Heart left ventricle (tissue), 16 donors: Measurements from ENCODE around the gene TRAF2. TPM values are rescaled to one million over a fixed set of nuclear protein-coding genes. Genes with fewer than 3 reads are reported as not detected.
A peak's percentile ranks its signal among the peaks of the same experiment; 100 is the strongest.
"Not testable (repeated sequence)": the region's sequence is repeated elsewhere in the genome, so short reads cannot be mapped to it uniquely, and the experiment has no call there.

Experiments
- ATAC-seq, 4 donors: fragments of 200-7000 bp; cut with Tn5 transposase; one replicate each; pipeline ENCODE4 v1.9.1; 2020 to 2022; ENCODE audit warnings: moderate library complexity in 4 of 4, mild to moderate bottlenecking in 3 of 4, moderate number of reproducible peaks in 1 of 4
- DNase-seq, 5 donors: peaks; one replicate each; pipeline ENCODE4 v3.0.0-alpha.2; 2020
- H3K27ac ChIP-seq, 12 donors: fragments of 200-600 bp; sonication (generic) in 4 of 12; one replicate each; pipeline versions ENCODE4 v1.5.0 to v1.8.0; 2016 to 2022; ENCODE audit warnings: mild to moderate bottlenecking in 2 of 12
- H3K27me3 ChIP-seq, 9 donors: fragments of 200-600 bp; sonication (generic) in 2 of 9; one replicate each; pipeline versions ENCODE4 v1.5.1 to v1.8.0; 2016 to 2022; ENCODE audit warnings: mild to moderate bottlenecking in 3 of 9
- H3K36me3 ChIP-seq, 9 donors: fragments of 200-600 bp; sonication (generic) in 2 of 9; one replicate each; pipeline versions ENCODE4 v1.5.0 to v1.8.0; 2018 to 2022; ENCODE audit warnings: mild to moderate bottlenecking in 2 of 9
- H3K4me1 ChIP-seq, 12 donors: fragments of 200-600 bp; sonication (generic) in 4 of 12; one replicate each; pipeline versions ENCODE4 v1.5.0 to v1.8.0; 2016 to 2022; ENCODE audit warnings: mild to moderate bottlenecking in 3 of 12
- H3K4me3 ChIP-seq, 12 donors: fragments of 200-600 bp; sonication (generic) in 4 of 12; one replicate each; pipeline versions ENCODE4 v1.5.0 to v1.8.0; 2017 to 2022; ENCODE audit warnings: mild to moderate bottlenecking in 9 of 12, moderate library complexity in 4 of 12
- H3K9me3 ChIP-seq, 12 donors: fragments of 200-600 bp; sonication (generic) in 4 of 12; one replicate each; pipeline versions ENCODE4 v1.5.0 to v1.8.0; 2016 to 2022; ENCODE audit warnings: mild to moderate bottlenecking in 1 of 12
- POLR2A ChIP-seq, 2 donors: fragments of 450-650 bp; IDR thresholded peaks; one replicate each; pipeline ENCODE4 v1.6.1; 2017; ENCODE audit warnings: antibody characterized with exemption in 2 of 2, mild to moderate bottlenecking in 2 of 2, moderate library complexity in 2 of 2
- WGBS, 4 donors: extraction: QIAGEN DNeasy Blood & Tissue Kit in 2 of 4; methylation state at CpG; one replicate each; pipeline versions ENCODE4 v1.1.5 to v1.1.7; 2013 to 2018; 5-methylcytosine and 5-hydroxymethylcytosine counted together
- intact Hi-C, 10 donors: fragments of 100-400 bp; cut with DNase I; formaldehyde crosslinking; loops; one replicate each; pipeline versions ENCODE4 v1.11.1 to v1.14.2; 2022
- polyA plus RNA-seq, 2 donors: library from polyadenylated mRNA; stranded (reverse); fragments of 200-250 nt; gene quantifications; one replicate each; pipeline ENCODE4 v1.2.3, GENCODE V29; 2013
- total RNA-seq, 9 donors: library from RNA; depleted of rRNA in 2 of 9; stranded (reverse); fragments of >200 nt in 2 of 9; fragmentation: NEBNext Ultra II Directional in 3 of 9; extraction: Animal tissue kit (Norgen Biotek cat#: 25700) in 3 of 9; gene quantifications; one replicate each; pipeline versions ENCODE4 v1.1.0 to v1.2.4, GENCODE V29; 2016 to 2023
- TF ChIP-seq, protein P1 (sequence below), 12 donors: fragments of 200-600 bp; sonication (generic) in 4 of 12; IDR thresholded peaks; one replicate each; pipeline versions ENCODE4 v1.5.0 to v1.8.0; 2018 to 2022; ENCODE audit warnings: antibody characterized with exemption in 12 of 12, mild to moderate bottlenecking in 5 of 12
- donor health status: ischemic (EF 13 %, LVEDD 7.1; RV severe dilation, severe dysfunction).
- donor health status: healthy with polysubstance abuse.
- donor health status: DM: no; HTN: yes; CAD: no.
- donor health status: DM: no; HTN: no; CAD: no.
- donor health status: ischemic (EF 25% LVEDD 6.9; RV normal size, moderate dysfunction).
- donor health status: ischemic (EF 25% LVEDD 5.7; RV mildly dilated, moderate dysfunction).
- donor health status: healthy.
- donor health status: DM: yes; HTN: yes; CAD: no.
- donor health status: ischemic (EF 35%, LVEDD 5.7; RV mildly dilated, moderate dysfunction).
- donor health status: nonischemic (EF 11% LVEDD 7.7; RV severe dilation, severe dysfunction).
- donor health status: DM: yes; HTN: yes; CAD: no.
- donor health status: PGD.
- donor health status: ischemic (EF 29% LVEDD 5.4; RV normal size, mild dysfunction).
- donor health status: nonischemic (EF 23%, LVEDD 6.1; RV moderate dilation, normal function).

TRAF2 gene
- total and polyA plus RNA-seq, 11 donors = 6.3 to 28.3 (median 9.4) TPM

DNA sequence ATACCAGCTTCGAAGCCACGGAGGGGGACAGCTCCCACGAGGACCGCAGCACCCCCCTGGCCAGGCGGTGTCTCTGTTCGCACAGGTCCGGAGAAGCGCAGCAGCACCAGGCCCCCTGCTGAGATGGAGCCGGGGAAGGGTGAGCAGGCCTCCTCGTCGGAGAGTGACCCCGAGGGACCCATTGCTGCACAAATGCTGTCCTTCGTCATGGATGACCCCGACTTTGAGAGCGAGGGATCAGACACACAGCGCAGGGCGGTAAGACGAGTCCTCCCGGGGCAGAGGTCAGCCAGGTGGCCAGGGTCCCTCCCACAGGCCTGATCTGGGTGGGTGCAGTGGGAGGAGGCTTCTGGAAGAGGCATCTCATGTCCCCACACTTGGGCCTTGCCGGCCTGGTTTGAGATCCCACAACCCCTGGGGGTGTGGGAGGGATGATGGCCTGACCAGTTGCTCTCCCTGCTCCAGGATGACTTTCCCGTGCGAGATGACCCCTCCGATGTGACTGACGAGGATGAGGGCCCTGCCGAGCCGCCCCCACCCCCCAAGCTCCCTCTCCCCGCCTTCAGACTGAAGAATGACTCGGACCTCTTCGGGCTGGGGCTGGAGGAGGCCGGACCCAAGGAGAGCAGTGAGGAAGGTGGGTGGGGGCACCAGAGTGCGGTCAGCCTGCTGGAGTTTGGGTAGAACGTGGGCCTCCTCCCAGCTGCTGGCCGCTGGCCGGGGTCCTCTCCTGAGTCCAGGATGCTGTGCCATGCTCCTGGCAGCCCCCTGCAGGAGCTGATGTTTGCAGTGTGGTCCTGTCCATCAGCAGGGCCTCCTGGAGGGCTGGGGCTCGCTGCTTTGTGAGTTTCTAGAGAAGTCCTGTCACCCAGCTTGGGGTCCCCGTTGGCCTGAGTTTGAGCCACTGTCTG is 46.8 kb upstream of the TRAF2 start:
- Histone ChIP-seq H3K4me1 (peaks cover 10 to 41% (median 27%) of the 10 kb centered on the region in 12 donors), H3K4me3 (no peak overlapping the region), H3K27ac (no peak overlapping the region), H3K9me3 (no peaks in the 10 kb centered on the region), H3K27me3 (peaks cover 0 to 19% (median 5%) of the 10 kb centered on the region in 9 donors), H3K36me3 (peaks cover 0 to 55% (median 16%) of the 10 kb centered on the region in 9 donors)
- no peak for TF ChIP-seq POLR2A (IDR thresholded peaks at IDR 0.05)
- TF ChIP-seq, protein P1, sequence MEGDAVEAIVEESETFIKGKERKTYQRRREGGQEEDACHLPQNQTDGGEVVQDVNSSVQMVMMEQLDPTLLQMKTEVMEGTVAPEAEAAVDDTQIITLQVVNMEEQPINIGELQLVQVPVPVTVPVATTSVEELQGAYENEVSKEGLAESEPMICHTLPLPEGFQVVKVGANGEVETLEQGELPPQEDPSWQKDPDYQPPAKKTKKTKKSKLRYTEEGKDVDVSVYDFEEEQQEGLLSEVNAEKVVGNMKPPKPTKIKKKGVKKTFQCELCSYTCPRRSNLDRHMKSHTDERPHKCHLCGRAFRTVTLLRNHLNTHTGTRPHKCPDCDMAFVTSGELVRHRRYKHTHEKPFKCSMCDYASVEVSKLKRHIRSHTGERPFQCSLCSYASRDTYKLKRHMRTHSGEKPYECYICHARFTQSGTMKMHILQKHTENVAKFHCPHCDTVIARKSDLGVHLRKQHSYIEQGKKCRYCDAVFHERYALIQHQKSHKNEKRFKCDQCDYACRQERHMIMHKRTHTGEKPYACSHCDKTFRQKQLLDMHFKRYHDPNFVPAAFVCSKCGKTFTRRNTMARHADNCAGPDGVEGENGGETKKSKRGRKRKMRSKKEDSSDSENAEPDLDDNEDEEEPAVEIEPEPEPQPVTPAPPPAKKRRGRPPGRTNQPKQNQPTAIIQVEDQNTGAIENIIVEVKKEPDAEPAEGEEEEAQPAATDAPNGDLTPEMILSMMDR (IDR thresholded peaks at IDR 0.05) = no peak
- WGBS, 4 donors = 87 to 89% (median 88%) methylated on average over 18 to 36 of the region's 36 CpGs
- ATAC-seq (no peak), DNase-seq (no peak)
- intact Hi-C loops = loop anchor here in 5 of 10 donors (5.0 to 10.0 kb wide), 4 partner anchors 37 to 195 kb away; partner anchors contain the start of genes CCDC183 (in 2 of the 5), FUT7 (in 2 of the 5), TMEM141 (in 2 of the 5) and FBXW5 (in 1 of the 5)

DNA sequence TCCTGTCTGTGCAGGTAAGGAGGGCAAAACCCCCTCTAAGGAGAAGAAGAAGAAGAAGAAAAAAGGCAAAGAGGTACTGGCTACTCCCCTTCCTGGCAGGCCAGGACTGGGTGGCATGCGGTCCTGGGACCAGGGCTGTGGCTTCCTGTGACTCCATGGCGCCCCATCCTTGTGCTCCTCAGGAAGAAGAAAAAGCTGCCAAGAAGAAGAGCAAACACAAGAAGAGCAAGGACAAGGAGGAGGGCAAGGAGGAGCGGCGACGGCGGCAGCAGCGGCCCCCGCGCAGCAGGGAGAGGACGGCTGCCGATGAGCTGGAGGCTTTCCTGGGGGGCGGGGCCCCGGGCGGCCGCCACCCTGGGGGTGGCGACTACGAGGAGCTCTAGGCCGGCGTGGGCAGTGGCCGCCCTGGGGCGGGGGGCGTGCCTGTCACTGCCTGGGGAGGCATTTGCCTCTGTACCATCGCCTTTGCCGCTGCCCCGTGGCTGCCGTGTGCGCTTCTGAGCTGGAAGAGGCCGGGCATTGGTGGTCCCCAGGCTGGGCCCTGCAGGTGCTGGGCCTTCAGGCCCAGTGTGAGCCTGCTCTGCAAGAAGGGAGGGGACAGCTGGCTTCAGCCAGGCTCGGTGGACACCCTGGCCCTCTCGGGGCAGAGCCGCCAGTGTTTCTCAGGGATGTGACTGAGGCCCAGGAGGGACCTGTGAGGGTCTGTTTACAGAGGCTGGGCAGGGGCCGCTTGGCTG is 46.0 kb upstream of the TRAF2 start:
- no peak for DNase-seq
- no peak overlapping the region for H3K27ac ChIP-seq
- intact Hi-C loops = loop anchor here in 4 of 10 donors (5.0 to 10.0 kb wide), 3 partner anchors 46 to 194 kb away; partner anchors contain the start of genes CCDC183 (in 2 of the 4), FUT7 (in 2 of the 4), TMEM141 (in 2 of the 4) and FBXW5 (in 1 of the 4)

DNA sequence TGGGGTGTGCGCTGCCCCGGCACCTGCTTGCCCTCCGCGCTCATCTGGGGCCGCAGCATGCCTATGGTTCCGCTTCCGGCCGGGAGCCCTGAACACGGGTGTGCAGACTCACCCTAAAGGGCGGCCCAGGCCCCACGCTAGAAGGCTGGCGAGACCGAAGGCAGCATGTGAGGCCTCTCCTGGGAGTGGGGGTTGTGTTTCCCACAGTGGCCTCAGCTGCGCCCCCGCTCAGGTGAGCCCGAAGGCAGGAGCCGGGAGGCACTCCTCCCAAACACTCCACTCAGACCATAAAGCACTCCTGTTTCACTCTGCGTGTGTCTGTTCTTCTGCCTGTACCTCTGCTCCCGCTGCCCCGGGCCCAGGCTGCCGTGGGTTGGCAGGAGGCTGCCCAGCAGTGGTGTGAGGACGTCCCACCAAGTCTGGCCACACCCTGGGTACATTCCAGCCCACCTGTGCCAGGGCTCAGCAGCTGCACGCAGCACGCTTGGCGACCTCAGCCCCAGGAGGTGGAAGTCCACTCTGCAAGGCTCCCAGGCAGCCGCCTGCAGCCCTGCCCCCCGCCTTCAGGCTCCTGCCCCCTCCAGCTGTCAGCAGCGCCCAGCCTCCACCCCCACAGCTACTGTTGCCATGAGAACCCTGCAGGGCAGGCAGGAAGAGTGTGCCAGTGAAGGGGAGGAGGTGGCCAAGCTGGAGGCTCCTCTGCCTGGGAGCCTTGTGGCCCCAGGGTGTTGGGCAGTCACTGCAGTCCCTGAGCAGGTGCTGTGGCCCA is 45.3 kb upstream of the TRAF2 start:
- ATAC-seq = peak; percentile 3 to 14 (median 4)
- Histone ChIP-seq H3K27me3 (peaks cover 0 to 32% (median 17%) of the 10 kb centered on the region in 9 donors), H3K4me1 (peaks cover 10 to 47% (median 27%) of the 10 kb centered on the region in 12 donors), H3K36me3 (peaks cover 0 to 47% (median 13%) of the 10 kb centered on the region in 9 donors), H3K9me3 (no peaks in the 10 kb centered on the region), H3K27ac (no peak overlapping the region), H3K4me3 (no peak overlapping the region)
- no peak for DNase-seq
- TF ChIP-seq, protein P1 (IDR thresholded peaks at IDR 0.05) = no peak
- TF ChIP-seq POLR2A (IDR thresholded peaks at IDR 0.05) = no peak
- 71 to 79% (median 76%) methylated on average over 22 to 28 of the region's 28 CpGs for WGBS, 4 donors
- intact Hi-C loops = loop anchor here in 4 of 10 donors (5.0 to 10.0 kb wide), 3 partner anchors 46 to 194 kb away; partner anchors contain the start of genes CCDC183 (in 2 of the 4), FUT7 (in 2 of the 4), TMEM141 (in 2 of the 4) and FBXW5 (in 1 of the 4)

More for the DNA sequence above, 46.0 kb upstream of the TRAF2 start:
- Histone ChIP-seq H3K4me3 (no peak overlapping the region), H3K27me3 (peaks cover 0 to 24% (median 10%) of the 10 kb centered on the region in 9 donors), H3K36me3 (peaks cover 0 to 54% (median 16%) of the 10 kb centered on the region in 9 donors), H3K4me1 (peaks cover 10 to 41% (median 27%) of the 10 kb centered on the region in 12 donors), H3K9me3 (no peaks in the 10 kb centered on the region)
- WGBS, 4 donors = 68 to 80% (median 75%) methylated on average over 25 to 32 of the region's 32 CpGs
- TF ChIP-seq, protein P1 (IDR thresholded peaks at IDR 0.05) = no peak
- TF ChIP-seq POLR2A (IDR thresholded peaks at IDR 0.05) = no peak
- ATAC-seq = no peak

DNA sequence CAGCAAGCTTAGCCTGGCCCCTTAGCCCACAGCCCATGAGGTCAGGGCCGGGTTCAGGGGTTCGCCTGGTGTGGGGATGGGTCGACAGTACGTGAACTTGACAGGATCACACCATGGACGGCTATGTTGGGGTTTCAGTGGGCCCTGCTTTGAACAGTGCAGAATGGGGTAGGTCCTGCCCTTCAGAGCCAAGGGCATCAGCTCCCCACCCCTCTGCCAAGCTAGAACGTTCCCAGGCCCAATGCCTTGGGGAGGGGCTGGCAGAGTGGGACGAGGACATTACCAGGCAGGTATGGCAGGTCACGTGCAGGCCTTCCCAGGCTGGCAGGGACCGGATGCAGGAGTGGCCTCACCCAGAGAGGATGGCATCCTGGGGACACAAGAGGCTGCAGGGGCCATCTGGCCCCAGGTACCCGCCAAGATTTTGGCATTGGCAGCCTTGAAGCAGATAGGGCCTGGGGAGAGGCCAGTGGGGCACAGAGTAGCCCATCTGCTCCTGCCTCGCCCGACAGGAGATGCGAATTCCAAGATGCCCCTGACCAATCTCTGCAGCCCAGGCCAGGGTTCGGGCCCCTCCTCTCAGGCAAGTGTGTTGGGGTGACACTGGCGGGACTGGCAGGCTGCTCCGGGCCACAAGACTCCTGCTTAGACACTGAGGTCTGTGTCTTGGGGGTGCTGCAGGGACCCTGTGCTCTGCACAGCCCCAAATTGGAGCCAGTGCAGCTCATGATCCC is 44.5 kb upstream of the TRAF2 start:
- Histone ChIP-seq H3K27me3 (peaks cover 0 to 39% (median 19%) of the 10 kb centered on the region in 9 donors), H3K36me3 (peaks cover 0 to 40% (median 13%) of the 10 kb centered on the region in 9 donors), H3K27ac (peak overlapping the region in 3 of 12 donors; percentile 41 to 82 (median 74)), H3K4me1 (peaks cover 10 to 54% (median 31%) of the 10 kb centered on the region in 12 donors), H3K4me3 (peak overlapping the region in 9 of 12 donors; percentile 23 to 70 (median 58))
- WGBS, 4 donors = 48 to 56% (median 52%) methylated on average over 13 to 16 of the region's 16 CpGs
- not testable (repeated sequence) for DNase-seq, H3K9me3 ChIP-seq
- intact Hi-C loops = loop anchor here in 4 of 10 donors (5.0 to 10.0 kb wide), 3 partner anchors 47 to 193 kb away; partner anchors contain the start of genes CCDC183 (in 2 of the 4), FUT7 (in 2 of the 4), TMEM141 (in 2 of the 4) and FBXW5 (in 1 of the 4)
- ATAC-seq = peak in 1 of 4 donors; percentile 1
